GM18526 (cell line): ENCODE results near the gene PKP2.

Source experiments
- POLR2A ChIP-seq: IDR thresholded peaks from 3 replicates; pipeline ENCODE4 v1.6.1; 2011; ENCODE audit not compliant: insufficient read length; ENCODE audit errors: extremely low read depth

The PKP2 gene

GRCh38 chr12:32902287-32902997 is 5.9 kb upstream of the PKP2 start:
- TF ChIP-seq POLR2A, result no peak

GRCh38 chr12:32901553-32901952 is 5.0 kb upstream of the PKP2 start:
- TF ChIP-seq POLR2A, result no peak

GRCh38 chr12:32897687-32898573 is 1.4 kb upstream of the PKP2 start:
- no peak for TF ChIP-seq POLR2A

- no peak for TF ChIP-seq POLR2A
Observed at GRCh38 chr12:32897281-32897610, 669 bp upstream of the PKP2 start.

- TF ChIP-seq POLR2A, result no peak
Observed at GRCh38 chr12:32895688-32896431, 717 bp downstream of the PKP2 start.

GRCh38 chr12:32894566-32894965 is 2.0 kb downstream of the PKP2 start:
- TF ChIP-seq POLR2A, result no peak

GRCh38 chr12:32893458-32893857 is 3.1 kb downstream of the PKP2 start:
- no peak for TF ChIP-seq POLR2A

GRCh38 chr12:32893043-32893442 is 3.5 kb downstream of the PKP2 start:
- TF ChIP-seq POLR2A, result no peak

- TF ChIP-seq POLR2A, result no peak
Observed at GRCh38 chr12:32891956-32892355, 4.6 kb downstream of the PKP2 start.

GRCh38 chr12:32891526-32891925 is 5.1 kb downstream of the PKP2 start:
- no peak for TF ChIP-seq POLR2A

- TF ChIP-seq POLR2A, result no peak
Observed at GRCh38 chr12:32889011-32889760, 7.4 kb downstream of the PKP2 start.

- TF ChIP-seq POLR2A, result no peak
Observed at GRCh38 chr12:32887058-32887457, 9.5 kb downstream of the PKP2 start.

- no peak for TF ChIP-seq POLR2A
Observed at GRCh38 chr12:32885831-32886230, 10.7 kb downstream of the PKP2 start.

- TF ChIP-seq POLR2A, result no peak
Observed at GRCh38 chr12:32884962-32885361, 11.6 kb downstream of the PKP2 start.

- TF ChIP-seq POLR2A, result no peak
Observed at GRCh38 chr12:32881702-32882101, 14.9 kb downstream of the PKP2 start.
